Hematopoietic multipotent progenitor cell (in vitro differentiated cells): ENCODE results near the gene NUMBL. TPM values are rescaled to one million over a fixed set of nuclear protein-coding genes. Genes with fewer than 3 reads are reported as not detected.
"Not testable (repeated sequence)": the region's sequence is repeated elsewhere in the genome, so short reads cannot be mapped to it uniquely, and the experiment has no call there.

Source experiments
- DNase-seq, 3 donors: peaks; one replicate each; pipeline ENCODE4 v3.0.0-alpha.2; 2011 to 2015; ENCODE audit warnings: low read depth in 2 of 3, low spot score in 2 of 3
- total RNA-seq: library from RNA; depleted of rRNA; stranded (reverse); fragments of >200 nt; gene quantifications from one replicate; pipeline ENCODE4 v1.2.3, GENCODE V29; 2012

Gene NUMBL
- total RNA-seq = 18.3 TPM

DNA sequence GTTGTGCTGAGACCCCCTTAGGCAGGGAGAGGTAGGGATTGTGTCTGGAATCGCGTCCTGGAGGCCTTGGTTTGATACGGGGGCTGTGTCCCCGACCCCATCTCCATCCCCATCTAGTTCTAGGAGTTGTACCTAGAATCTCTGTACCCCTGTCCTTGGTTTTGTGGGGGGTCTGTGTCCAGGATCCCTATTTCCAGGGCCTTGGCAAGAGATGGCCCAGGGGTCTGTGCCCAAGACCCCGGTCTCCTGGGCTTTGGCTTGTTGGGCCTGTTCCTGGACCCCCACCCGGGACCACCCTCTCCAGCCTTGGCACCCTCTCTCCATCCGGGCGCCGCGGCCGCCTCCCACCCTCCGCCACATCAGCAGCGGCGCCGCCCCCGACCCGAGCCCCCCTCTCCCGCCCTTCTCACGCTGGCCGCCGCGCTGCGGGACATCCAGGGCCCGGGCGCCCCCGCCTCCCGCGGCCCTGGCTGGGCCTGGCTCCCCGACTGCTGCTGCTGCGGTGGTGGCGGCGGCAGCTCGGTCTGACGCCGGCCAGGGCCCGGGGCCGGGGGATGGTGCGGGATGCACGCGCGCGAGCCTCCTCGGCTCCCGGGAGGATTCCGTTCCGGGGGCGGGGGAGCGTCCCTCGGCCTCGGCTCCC is at the start of gene NUMBL:
Gene NUMBL (minus strand): TSS at position 602 of the 643 bp plus-strand sequence. CDS start 168 bp downstream, at position 434.
- DNase-seq = no peak

GRCh38 chr19:40739030-40739839 is 48.8 kb upstream of the NUMBL start:
- no peak for DNase-seq

GRCh38 chr19:40737102-40737644 is 46.7 kb upstream of the NUMBL start:
- DNase-seq = no peak

GRCh38 chr19:40736661-40737060 is 46.2 kb upstream of the NUMBL start:
- DNase-seq = no peak

- no peak for DNase-seq
These were observed 44.7 kb upstream of the NUMBL start for GRCh38 chr19:40735013-40735771.

- no peak for DNase-seq
These were observed 42.7 kb upstream of the NUMBL start for GRCh38 chr19:40733149-40733548.

DNA sequence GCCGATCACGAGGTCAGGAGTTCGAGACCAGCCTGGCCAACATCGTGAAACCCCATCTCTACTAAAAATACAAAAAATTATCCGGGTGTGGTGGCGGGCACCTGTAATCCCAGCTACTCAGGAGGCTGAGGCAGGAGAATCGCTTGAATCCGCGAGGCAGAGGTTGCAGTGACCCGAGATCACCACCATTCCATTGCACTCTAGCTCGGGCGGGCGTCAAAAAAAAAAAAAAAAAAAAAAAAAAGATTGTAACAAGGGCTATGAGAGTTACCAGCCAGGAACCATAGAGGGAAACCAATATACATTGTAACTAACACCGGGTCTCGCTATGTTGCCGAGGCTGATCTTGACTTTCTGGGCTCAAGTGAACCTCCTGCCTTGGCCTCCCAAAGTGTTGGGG is 41.9 kb upstream of the NUMBL start:
- not testable (repeated sequence) for DNase-seq

DNA sequence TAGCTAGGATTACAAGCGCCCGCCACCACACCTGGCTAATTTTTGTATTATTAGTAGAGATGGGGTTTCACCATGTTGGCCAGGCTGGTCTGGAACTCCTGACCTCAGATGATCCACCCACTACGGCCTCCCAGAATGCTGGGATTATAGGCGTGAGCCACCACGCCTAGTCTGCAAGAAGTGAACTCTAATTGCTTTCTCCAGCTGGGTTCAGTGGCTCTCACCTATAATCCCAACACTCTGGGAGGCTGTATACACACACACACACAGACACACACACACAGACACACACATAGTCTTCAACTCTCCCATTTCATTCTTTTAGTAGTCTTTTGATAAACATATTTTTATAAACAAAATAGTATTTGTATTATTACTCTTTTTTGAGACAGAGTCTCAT is 39.6 kb upstream of the NUMBL start:
- DNase-seq = not testable (repeated sequence)

- no peak for DNase-seq
These were observed 35.8 kb upstream of the NUMBL start for GRCh38 chr19:40726279-40726678.

- DNase-seq = no peak
These were observed 34.4 kb upstream of the NUMBL start for GRCh38 chr19:40724855-40725254.

DNA sequence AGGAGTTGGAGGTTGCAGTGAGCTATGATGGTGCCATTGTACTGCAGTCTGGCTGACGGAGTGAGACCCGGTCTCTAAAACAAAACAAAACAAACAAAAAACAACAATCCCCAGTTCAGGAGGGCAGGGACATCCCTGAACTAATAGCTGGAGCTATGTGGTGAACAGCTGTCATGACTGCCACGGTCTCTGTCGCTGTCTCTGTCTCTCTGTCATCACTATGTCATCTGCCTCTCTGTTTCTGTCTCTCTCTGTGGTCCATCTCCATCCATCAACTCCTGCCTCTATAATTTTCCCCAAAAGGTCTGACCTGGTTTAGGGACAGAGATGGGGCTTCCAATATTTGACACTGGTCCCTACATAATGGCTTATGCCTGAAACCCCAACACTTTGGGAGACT is 33.9 kb upstream of the NUMBL start:
- no peak for DNase-seq

DNA sequence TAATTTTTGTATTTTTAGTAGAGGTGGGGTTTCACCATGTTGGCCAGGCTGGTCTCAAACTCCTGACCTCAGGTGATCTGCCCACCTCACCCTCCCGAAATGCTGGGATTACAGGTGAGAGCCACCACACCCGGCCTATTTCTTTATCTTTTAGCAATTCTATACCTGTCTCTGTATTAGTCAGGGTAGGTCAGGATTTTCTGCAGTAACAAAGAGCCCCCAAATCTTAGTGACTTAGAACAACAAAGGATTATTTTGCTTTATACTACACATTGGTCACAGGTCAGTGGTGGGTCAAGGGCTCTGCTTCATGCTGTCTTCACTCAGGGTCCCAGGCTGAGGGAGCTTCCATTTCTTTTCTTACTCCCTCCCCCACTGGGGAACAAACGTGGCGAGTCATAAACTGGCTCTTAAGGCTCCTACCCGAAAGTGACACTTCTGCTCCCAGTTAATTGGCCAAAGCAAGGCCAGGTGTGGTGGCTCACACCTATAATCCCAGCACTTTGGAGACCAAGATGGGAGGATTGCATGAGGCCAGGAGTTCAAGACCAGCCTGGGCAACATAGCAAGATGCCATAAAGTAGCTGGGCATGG is 33.3 kb upstream of the NUMBL start:
- no peak for DNase-seq

DNA sequence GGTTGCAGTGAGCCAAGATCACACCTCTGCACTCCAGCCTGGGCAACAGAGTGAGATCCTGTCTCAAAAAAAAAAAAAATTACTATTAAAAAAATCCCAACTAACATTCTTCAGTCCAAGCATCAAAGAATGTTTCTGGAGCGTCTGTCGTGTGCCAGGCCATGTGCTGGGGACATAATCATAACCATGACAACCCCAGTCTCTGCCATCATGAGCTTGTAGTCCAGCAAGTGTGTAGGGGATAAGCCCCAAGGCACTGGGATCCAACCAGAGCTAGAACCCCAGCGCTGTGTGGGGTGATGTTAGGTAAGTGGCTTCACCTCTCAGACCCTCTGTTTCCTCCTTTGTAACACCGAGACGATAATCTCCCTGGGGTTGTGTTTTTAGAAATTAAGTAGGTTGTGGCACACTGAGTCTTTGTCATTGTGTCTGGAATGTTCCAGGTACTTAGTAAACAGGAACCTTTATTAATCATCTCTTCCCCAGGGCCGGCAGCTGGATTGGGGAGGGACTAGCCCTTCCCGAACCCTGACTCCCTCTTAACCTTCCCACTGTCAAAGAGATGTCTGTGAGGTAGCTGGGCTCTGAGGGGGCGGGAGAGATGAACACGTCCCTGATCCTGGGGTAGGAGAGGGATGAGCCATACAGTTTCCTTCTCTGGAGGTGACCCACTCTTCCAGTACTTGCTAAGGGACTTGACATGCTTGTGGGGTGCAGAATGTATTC is 31.6 kb upstream of the NUMBL start:
- no peak for DNase-seq

GRCh38 chr19:40721140-40721486 is 30.7 kb upstream of the NUMBL start:
- DNase-seq = no peak

GRCh38 chr19:40719414-40719894 is 29.0 kb upstream of the NUMBL start:
- no peak for DNase-seq

DNA sequence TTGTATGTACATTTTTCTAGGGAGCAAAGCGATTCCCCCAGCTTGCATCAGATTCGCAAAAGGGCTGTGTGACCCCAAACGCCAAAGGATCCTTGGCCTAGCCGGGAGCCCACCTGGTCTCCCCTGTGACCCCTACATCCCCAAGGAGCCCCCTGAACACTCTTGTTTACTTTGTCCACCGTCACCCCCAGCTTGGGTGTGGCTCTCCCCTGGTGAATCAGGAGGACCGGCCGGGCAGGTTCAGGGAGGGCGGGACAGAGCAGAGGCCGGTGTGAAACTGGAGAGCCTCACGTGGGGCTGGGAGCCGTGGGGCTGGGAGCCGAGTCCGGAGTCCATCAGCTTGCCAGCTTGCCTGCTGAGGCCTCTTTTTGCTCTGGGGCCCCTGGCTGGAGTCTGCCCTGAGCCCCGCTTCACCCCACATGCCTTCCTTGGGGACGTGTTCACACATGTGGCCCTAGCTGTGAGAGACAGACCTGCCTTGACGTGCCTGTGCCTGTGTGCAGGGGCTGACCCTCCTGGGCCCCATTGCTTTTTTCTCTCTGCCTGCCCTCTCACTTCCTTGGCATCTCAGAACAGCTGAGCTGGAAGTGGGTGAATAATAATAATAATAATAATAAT is 28.4 kb upstream of the NUMBL start:
- no peak for DNase-seq

DNA sequence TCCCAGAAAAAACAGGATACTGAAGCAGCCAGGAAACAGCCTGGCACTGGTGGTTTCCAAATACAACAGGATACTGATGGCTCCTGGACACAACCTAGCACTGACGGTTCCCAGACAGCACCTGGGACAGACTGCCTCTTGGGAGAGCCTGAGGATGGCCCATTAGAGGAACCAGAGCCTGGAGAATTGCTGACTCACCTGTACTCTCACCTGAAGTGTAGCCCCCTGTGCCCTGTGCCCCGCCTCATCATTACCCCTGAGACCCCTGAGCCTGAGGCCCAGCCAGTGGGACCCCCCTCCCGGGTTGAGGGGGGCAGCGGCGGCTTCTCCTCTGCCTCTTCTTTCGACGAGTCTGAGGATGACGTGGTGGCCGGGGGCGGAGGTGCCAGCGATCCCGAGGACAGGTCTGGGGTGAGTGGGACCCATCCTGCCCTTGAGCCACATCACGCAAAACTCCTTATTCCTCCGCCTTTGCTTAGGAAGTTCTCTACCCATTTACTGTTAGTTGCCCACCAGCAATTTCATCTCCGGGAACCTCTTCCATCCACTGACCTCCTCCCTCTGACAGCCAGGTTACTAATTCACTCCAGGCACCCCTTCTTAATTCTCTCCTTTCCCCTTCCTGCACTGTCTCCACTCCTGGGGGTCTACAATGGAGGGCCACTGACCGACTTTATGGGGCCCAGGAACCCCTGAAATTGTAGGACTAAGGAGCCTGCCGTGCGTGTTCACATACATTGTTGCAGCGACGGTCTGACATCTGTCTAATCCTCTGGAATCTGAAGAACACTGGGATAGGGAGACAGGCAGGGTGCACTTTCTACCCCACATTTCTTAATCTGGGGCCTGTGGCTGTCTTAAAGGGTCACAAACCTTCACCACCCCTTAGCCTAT is 27.7 kb upstream of the NUMBL start:
- DNase-seq = no peak

GRCh38 chr19:40717325-40717879 is 27.0 kb upstream of the NUMBL start:
- DNase-seq = no peak
